ENCODE measurements around the gene IL17REL. TPM values are rescaled to one million over a fixed set of nuclear protein-coding genes. Genes with fewer than 3 reads are reported as not detected.

The IL17REL gene
- total RNA-seq, 2 donors from 2014 or later = 0.15 TPM; not detected in 1

GRCh38 chr22:50020606-50021005 is 8.0 kb upstream of the IL17REL start:
- 90 to 93% methylated on average over 15 of the region's 15 CpGs for WGBS, 2 experiments (ENCODE audit: insufficient coverage in 1 of 2, insufficient read length in 1 of 2)
- no peaks in the 10 kb centered on the region for H3K4me1 ChIP-seq (ENCODE audit: control insufficient read depth, insufficient read depth, low read length)
- no peak for TF ChIP-seq CTCF (conservative IDR thresholded peaks at IDR 0.05)

GRCh38 chr22:50019316-50019715 is 6.8 kb upstream of the IL17REL start:
- no peaks in the 10 kb centered on the region for H3K4me1 ChIP-seq (ENCODE audit: control insufficient read depth, insufficient read depth, low read length)
- H3K36me3 ChIP-seq (ENCODE audit: control insufficient read depth, insufficient read depth, low read length) = no peaks in the 10 kb centered on the region
- no peak for TF ChIP-seq CTCF (conservative IDR thresholded peaks at IDR 0.05)
- H3K27me3 Mint-ChIP-seq (ENCODE audit: insufficient read depth) = peaks cover 16% of the 10 kb centered on the region
- no peak overlapping the region for H3K4me3 Mint-ChIP-seq
- H3K36me3 Mint-ChIP-seq (ENCODE audit: low read depth) = no peaks in the 10 kb centered on the region
- H3K4me3 ChIP-seq (ENCODE audit: low read length) = no peak overlapping the region
- H3K9ac ChIP-seq (ENCODE audit: extremely low read depth, low read length, poor library complexity, severe bottlenecking) = no peak overlapping the region
- DNase-seq = no peak
- no peak overlapping the region for H3K27ac Mint-ChIP-seq
- 43 to 69% methylated on average over 2 to 3 of the region's 3 CpGs for WGBS, 2 experiments (ENCODE audit: insufficient coverage in 1 of 2, insufficient read length in 1 of 2)
- H3K27ac ChIP-seq (ENCODE audit: low read depth, low read length) = no peak overlapping the region
- no peaks in the 10 kb centered on the region for H3K9me3 ChIP-seq (ENCODE audit: control insufficient read depth, low read length)
- H3K4me1 Mint-ChIP-seq = no peaks in the 10 kb centered on the region
- H3K9me3 Mint-ChIP-seq = peaks cover 1% of the 10 kb centered on the region
- H3K27me3 ChIP-seq (ENCODE audit: control insufficient read depth, insufficient read depth, low read length, poor library complexity, severe bottlenecking) = peaks cover 33% of the 10 kb centered on the region

More at GRCh38 chr22:50020606-50021005, 8.0 kb upstream of the IL17REL start:
- H3K36me3 ChIP-seq (ENCODE audit: control insufficient read depth, insufficient read depth, low read length) = no peaks in the 10 kb centered on the region
- Mint-ChIP-seq H3K27me3 (ENCODE audit: insufficient read depth) (peaks cover 14% of the 10 kb centered on the region), H3K4me1 (no peaks in the 10 kb centered on the region), H3K9me3 (peaks cover 5% of the 10 kb centered on the region), H3K4me3 (no peak overlapping the region), H3K36me3 (ENCODE audit: low read depth) (no peaks in the 10 kb centered on the region), H3K27ac (no peak overlapping the region)
- no peak overlapping the region for H3K4me3 ChIP-seq (ENCODE audit: low read length)
- no peak for DNase-seq
- peaks cover 23% of the 10 kb centered on the region for H3K27me3 ChIP-seq (ENCODE audit: control insufficient read depth, insufficient read depth, low read length, poor library complexity, severe bottlenecking)
- no peak overlapping the region for H3K9ac ChIP-seq (ENCODE audit: extremely low read depth, low read length, poor library complexity, severe bottlenecking)
- H3K27ac ChIP-seq (ENCODE audit: low read depth, low read length) = no peak overlapping the region
- no peaks in the 10 kb centered on the region for H3K9me3 ChIP-seq (ENCODE audit: control insufficient read depth, low read length)

- WGBS, 2 experiments (ENCODE audit: insufficient coverage in 1 of 2, insufficient read length in 1 of 2) = 89 to 91% methylated on average over 10 to 11 of the region's 11 CpGs
- H3K27me3 ChIP-seq (ENCODE audit: control insufficient read depth, insufficient read depth, low read length, poor library complexity, severe bottlenecking) = peaks cover 38% of the 10 kb centered on the region
These were observed 6.2 kb upstream of the IL17REL start for GRCh38 chr22:50018608-50019285.

More at GRCh38 chr22:50018608-50019285, 6.2 kb upstream of the IL17REL start:
- no peaks in the 10 kb centered on the region for H3K36me3 ChIP-seq (ENCODE audit: control insufficient read depth, insufficient read depth, low read length)
- Mint-ChIP-seq H3K4me1 (no peaks in the 10 kb centered on the region), H3K9me3 (no peaks in the 10 kb centered on the region), H3K36me3 (ENCODE audit: low read depth) (no peaks in the 10 kb centered on the region), H3K27ac (no peak overlapping the region), H3K4me3 (no peak overlapping the region), H3K27me3 (ENCODE audit: insufficient read depth) (peaks cover 20% of the 10 kb centered on the region)
- no peaks in the 10 kb centered on the region for H3K4me1 ChIP-seq (ENCODE audit: control insufficient read depth, insufficient read depth, low read length)
- H3K27ac ChIP-seq (ENCODE audit: low read depth, low read length) = no peak overlapping the region
- no peak overlapping the region for H3K4me3 ChIP-seq (ENCODE audit: low read length)
- no peak overlapping the region for H3K9ac ChIP-seq (ENCODE audit: extremely low read depth, low read length, poor library complexity, severe bottlenecking)
- TF ChIP-seq CTCF (conservative IDR thresholded peaks at IDR 0.05) = no peak
- H3K9me3 ChIP-seq (ENCODE audit: control insufficient read depth, low read length) = no peaks in the 10 kb centered on the region
- DNase-seq = no peak
